ENCODE results near the gene PLAAT4.

The PLAAT4 gene

GRCh38 chr11:63552921-63553320, 16.3 kb downstream of the PLAAT4 start:
- H3K4me1 ChIP-seq = no peaks in the 10 kb centered on the region
- no peak for DNase-seq
- no peaks in the 10 kb centered on the region for H3K9me3 ChIP-seq
- no peaks in the 10 kb centered on the region for H3K27me3 ChIP-seq
- TF ChIP-seq CTCF (IDR thresholded peaks at IDR 0.05; ENCODE audit: low read depth, low read length) = no peak
- H3K4me3 ChIP-seq (ENCODE audit: low read depth, low read length) = no peak overlapping the region
- H3K36me3 ChIP-seq = no peaks in the 10 kb centered on the region

DNA sequence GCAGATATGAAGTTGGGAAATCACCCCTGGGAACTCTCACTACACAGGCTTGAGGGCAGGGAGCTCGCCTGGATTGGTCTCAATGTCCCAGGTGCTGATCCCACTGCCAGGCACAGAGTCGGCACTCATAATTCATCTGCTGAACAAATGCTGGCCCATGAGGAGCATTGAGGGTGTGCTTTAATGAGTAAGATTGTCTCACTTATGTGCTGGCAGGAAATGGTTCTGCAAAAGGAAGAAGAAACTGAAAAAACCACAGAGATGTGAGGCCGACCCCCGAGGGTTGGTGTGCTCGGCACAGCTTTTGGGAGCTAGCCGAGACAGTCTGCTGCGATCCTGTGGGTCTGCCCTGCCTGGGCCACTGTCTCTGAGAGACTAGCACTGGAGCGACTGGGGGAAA, 17.2 kb downstream of the PLAAT4 start:
- no peak for DNase-seq
- Histone ChIP-seq H3K4me3 (ENCODE audit: low read depth, low read length) (no peak overlapping the region), H3K9me3 (no peaks in the 10 kb centered on the region), H3K4me1 (no peaks in the 10 kb centered on the region), H3K36me3 (no peaks in the 10 kb centered on the region), H3K27me3 (no peaks in the 10 kb centered on the region)
- no peak for TF ChIP-seq CTCF (IDR thresholded peaks at IDR 0.05; ENCODE audit: low read depth, low read length)

DNA sequence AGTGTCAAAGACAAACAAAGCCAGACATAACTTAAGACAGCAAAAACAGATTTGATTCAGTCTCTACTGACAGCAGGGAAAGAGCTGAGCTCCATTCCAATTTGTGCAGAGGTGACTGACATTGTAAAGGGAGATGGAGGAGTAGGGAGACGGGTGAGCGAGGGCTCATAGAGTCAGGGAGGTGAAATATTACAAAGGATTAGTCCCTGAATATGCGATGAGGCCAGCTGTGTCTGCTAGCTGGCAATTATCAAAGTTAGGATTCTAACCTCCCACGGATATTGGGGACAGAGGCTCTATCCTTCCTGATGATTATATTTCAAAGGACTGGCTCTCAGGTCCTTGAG, 18.2 kb downstream of the PLAAT4 start:
- TF ChIP-seq CTCF (IDR thresholded peaks at IDR 0.05; ENCODE audit: low read depth, low read length) = no peak
- H3K4me1 ChIP-seq = no peaks in the 10 kb centered on the region
- H3K36me3 ChIP-seq = no peaks in the 10 kb centered on the region
- no peak for DNase-seq
- no peak overlapping the region for H3K4me3 ChIP-seq (ENCODE audit: low read depth, low read length)
- no peaks in the 10 kb centered on the region for H3K9me3 ChIP-seq
- H3K27me3 ChIP-seq = no peaks in the 10 kb centered on the region

GRCh38 chr11:63556404-63557013, 19.9 kb downstream of the PLAAT4 start:
- H3K9me3 ChIP-seq = no peaks in the 10 kb centered on the region
- no peaks in the 10 kb centered on the region for H3K36me3 ChIP-seq
- TF ChIP-seq CTCF (IDR thresholded peaks at IDR 0.05; ENCODE audit: low read depth, low read length) = no peak
- no peak for DNase-seq
- H3K4me1 ChIP-seq = no peaks in the 10 kb centered on the region
- no peak overlapping the region for H3K4me3 ChIP-seq (ENCODE audit: low read depth, low read length)
- H3K27me3 ChIP-seq = no peaks in the 10 kb centered on the region

DNA sequence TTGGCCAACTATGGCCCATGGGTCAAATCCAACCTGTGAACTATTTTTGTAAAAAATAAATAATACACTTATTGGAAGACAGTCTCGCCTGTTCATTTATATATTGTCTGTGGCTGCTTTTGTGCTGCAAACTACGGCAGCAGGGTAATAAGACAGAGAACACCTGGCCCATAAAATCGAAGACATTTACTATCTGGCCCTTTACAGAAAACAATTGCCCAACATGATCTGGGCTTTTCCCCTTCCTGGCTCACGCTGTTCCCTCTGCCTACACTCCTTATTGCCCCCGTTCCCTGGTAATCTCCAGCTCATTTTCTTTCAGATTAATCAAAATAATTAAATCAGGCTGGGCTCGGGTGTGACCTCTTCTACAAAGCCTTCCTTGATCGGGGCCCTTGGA, 21.0 kb downstream of the PLAAT4 start:
- no peak overlapping the region for H3K4me3 ChIP-seq (ENCODE audit: low read depth, low read length)
- no peak for DNase-seq
- no peaks in the 10 kb centered on the region for H3K27me3 ChIP-seq

More for the DNA sequence above, 21.0 kb downstream of the PLAAT4 start:
- H3K4me1 ChIP-seq = no peaks in the 10 kb centered on the region
- TF ChIP-seq CTCF (IDR thresholded peaks at IDR 0.05; ENCODE audit: low read depth, low read length) = no peak
- H3K9me3 ChIP-seq = no peaks in the 10 kb centered on the region
- no peaks in the 10 kb centered on the region for H3K36me3 ChIP-seq

Data from BE2C (cell line).